ENCODE data around the gene TARM1. TPM values are rescaled to one million over a fixed set of nuclear protein-coding genes. Genes with fewer than 3 reads are reported as not detected.

Gene TARM1
- polyA plus RNA-seq, 1 of the 3 experiments (the other 2 are of a cell fraction), result not detected

GRCh38 chr19:54125713-54126112, 44.5 kb upstream of the TARM1 start:
- POLR2A ChIA-PET, result interaction anchor here (1.1 kb wide), 1 partner anchor 11 kb away, joined by 3 read pairs; the partner anchor contains the start of genes PRPF31 and TFPT

More at GRCh38 chr19:54125713-54126112, 44.5 kb upstream of the TARM1 start:
- no peak for DNase-seq
- Histone ChIP-seq H3K9ac (no peak overlapping the region), H3F3A (replicated peaks; ENCODE audit: insufficient read depth) (no peaks in the 10 kb centered on the region), H3K79me2 (ENCODE audit: insufficient read depth) (no peaks in the 10 kb centered on the region), H3K4me3 (ENCODE audit: low read depth in 2 of 2, low read length in 1 of 2) (no peak overlapping the region), H3K4me2 (no peak overlapping the region), H3K9me2 (no peaks in the 10 kb centered on the region), H3K4me1 (ENCODE audit: control insufficient read depth in 1 of 2, insufficient read depth in 2 of 2, low read depth in 1 of 2, low read length in 1 of 2) (no peaks in the 10 kb centered on the region), H4K20me1 (ENCODE audit: insufficient read depth) (no peaks in the 10 kb centered on the region), H2AFZ (ENCODE audit: low read depth) (no peak overlapping the region), H3K9me3 (no peaks in the 10 kb centered on the region), H3K36me3 (replicated peaks in 1 of 2; ENCODE audit: control insufficient read depth in 1 of 2, insufficient read depth in 2 of 2, low read length in 1 of 2) (peaks cover 0 to 70% of the 10 kb centered on the region in 2 experiments), H3K27ac (ENCODE audit: low read depth in 2 of 2, low read length in 1 of 2) (no peak overlapping the region), H3K27me3 (ENCODE audit: insufficient read depth) (no peaks in the 10 kb centered on the region)
- TF ChIP-seq FOSL2 (IDR thresholded peaks at IDR 0.05; ENCODE audit: borderline replicate concordance, low read depth), result no peak
- no peak for TF ChIP-seq NRF1 (IDR thresholded peaks at IDR 0.05; ENCODE audit: low read depth, low read length)
- TF ChIP-seq SIN3A (IDR thresholded peaks at IDR 0.05; ENCODE audit: borderline replicate concordance, low read depth, low read length), result no peak
- TF ChIP-seq MEF2A (IDR thresholded peaks at IDR 0.05; ENCODE audit: borderline replicate concordance, low read depth), result no peak
- TF ChIP-seq GATA2 (CRISPR knock-in tag; IDR thresholded peaks at IDR 0.05), result no peak
- no peak for TF ChIP-seq PBX3 (IDR thresholded peaks at IDR 0.05)
- TF ChIP-seq FOXJ3 (CRISPR knock-in tag; IDR thresholded peaks at IDR 0.05), result no peak
- no peak for TF ChIP-seq RAD21 (IDR thresholded peaks at IDR 0.05; ENCODE audit: low read length)
- TF ChIP-seq SMC3 (IDR thresholded peaks at IDR 0.05; ENCODE audit: low read depth, low read length), result no peak
- no peak for TF ChIP-seq ELF1 (IDR thresholded peaks at IDR 0.05)
- TF ChIP-seq REST (IDR thresholded peaks at IDR 0.05; ENCODE audit: low read depth, low read length), result no peak
- no peak for TF ChIP-seq TEAD4 (IDR thresholded peaks at IDR 0.05; ENCODE audit: borderline replicate concordance, insufficient read depth)
- TF ChIP-seq USF2 (IDR thresholded peaks at IDR 0.05; ENCODE audit: borderline replicate concordance, low read depth, low read length), result no peak
- no peak for TF ChIP-seq USF1 (IDR thresholded peaks at IDR 0.05; ENCODE audit: borderline replicate concordance, low read depth)
- TF ChIP-seq NFIC (IDR thresholded peaks at IDR 0.05; ENCODE audit: borderline replicate concordance), result no peak
- TF ChIP-seq RXRA (IDR thresholded peaks at IDR 0.05; ENCODE audit: borderline replicate concordance, low read depth), result no peak
- TF ChIP-seq FOXM1 (IDR thresholded peaks at IDR 0.05; ENCODE audit: low read depth), result no peak
- no peak for TF ChIP-seq CHD2 (IDR thresholded peaks at IDR 0.05; ENCODE audit: low read length, partially characterized antibody)
- TF ChIP-seq JUND (IDR thresholded peaks at IDR 0.05), result no peak
- WGBS (ENCODE audit: low lambda C conversion rate), result 100% methylated on average over 2 of the region's 9 CpGs
- CTCF ChIA-PET, result no interaction called here

Data from SK-N-SH (cell line).